H9 (cell line): Measurements from ENCODE around the gene ADGRD1. TPM values are rescaled to one million over a fixed set of nuclear protein-coding genes. Genes with fewer than 3 reads are reported as not detected.

ENCODE experiments used
- DNase-seq: peaks from one replicate; pipeline ENCODE4 v3.0.0-alpha.2; 2017
- H2AFZ ChIP-seq: one replicate; pipeline ENCODE4 v1.6.1; 2013; ENCODE audit warnings: mild to moderate bottlenecking, low read length, control low read depth, moderate library complexity
- H2AK5ac ChIP-seq: 2 replicates; pipeline ENCODE4 v1.6.1; 2013; ENCODE audit warnings: low read length, control low read depth, mixed read lengths; ENCODE audit not compliant: insufficient read length
- H2BK120ac ChIP-seq: one replicate; pipeline ENCODE4 v1.6.1; 2013; ENCODE audit warnings: low read depth, mild to moderate bottlenecking, low read length, control low read depth, inconsistent platforms; ENCODE audit not compliant: poor library complexity, severe bottlenecking
- H2BK12ac ChIP-seq: 2 replicates; pipeline ENCODE4 v1.6.1; 2013; ENCODE audit warnings: low read length, control low read depth, mixed read lengths, low read depth; ENCODE audit not compliant: insufficient read length
- H2BK15ac ChIP-seq: 2 replicates; pipeline ENCODE4 v1.6.1; 2013; ENCODE audit warnings: low read depth, low read length, control low read depth
- H2BK20ac ChIP-seq: one replicate; pipeline ENCODE4 v1.6.1; 2013; ENCODE audit warnings: low read depth, mild to moderate bottlenecking, low read length, control low read depth, inconsistent platforms; ENCODE audit not compliant: poor library complexity, severe bottlenecking
- H2BK5ac ChIP-seq: 2 replicates; pipeline ENCODE4 v1.6.1; 2013; ENCODE audit warnings: low read length, control low read depth, mixed read lengths; ENCODE audit not compliant: insufficient read length
- H3K14ac ChIP-seq: 2 replicates; pipeline ENCODE4 v1.6.1; 2013; ENCODE audit warnings: low read length, control low read depth; ENCODE audit not compliant: insufficient read depth
- H3K18ac ChIP-seq: 2 replicates; pipeline ENCODE4 v1.6.1; 2013; ENCODE audit warnings: low read depth, mild to moderate bottlenecking, mixed read lengths, low read length, control low read depth; ENCODE audit not compliant: insufficient read length
- H3K23ac ChIP-seq: 2 replicates; pipeline ENCODE4 v1.6.1; 2013; ENCODE audit warnings: low read length, control low read depth, mixed read lengths, low read depth; ENCODE audit not compliant: insufficient read length
- H3K23me2 ChIP-seq: 2 replicates; pipeline ENCODE4 v1.6.1; 2013; ENCODE audit warnings: low read depth, mild to moderate bottlenecking, mixed read lengths, low read length, control low read depth; ENCODE audit not compliant: insufficient read length, poor library complexity, severe bottlenecking
- H3K27ac ChIP-seq: 2 replicates; pipeline ENCODE4 v1.5.1; 2013; ENCODE audit warnings: low read length, control low read depth, mixed read lengths, low read depth; ENCODE audit not compliant: insufficient read length
- H3K27me3 ChIP-seq: 2 replicates; pipeline ENCODE4 v1.6.1; 2013; ENCODE audit warnings: low read length, control low read depth, inconsistent platforms; ENCODE audit not compliant: insufficient read depth
- H3K4ac ChIP-seq: 2 replicates; pipeline ENCODE4 v1.6.1; 2013; ENCODE audit warnings: low read depth, mild to moderate bottlenecking, control low read depth, inconsistent platforms, low read length, moderate library complexity
- H3K4me1 ChIP-seq: 2 replicates; pipeline ENCODE4 v1.6.1; 2013; ENCODE audit warnings: low read length, control low read depth, inconsistent platforms; ENCODE audit not compliant: insufficient read depth
- H3K4me2 ChIP-seq: 2 replicates; pipeline ENCODE4 v1.6.1; 2013; ENCODE audit warnings: low read length, control low read depth, mixed read lengths; ENCODE audit not compliant: insufficient read length, insufficient read depth
- H3K56ac ChIP-seq: 2 replicates; pipeline ENCODE4 v1.6.1; 2013; ENCODE audit warnings: low read depth, mild to moderate bottlenecking, mixed read lengths, low read length, control low read depth; ENCODE audit not compliant: insufficient read length
- H3K79me1 ChIP-seq: 2 replicates; pipeline ENCODE4 v1.6.1; 2013; ENCODE audit warnings: low read depth, mild to moderate bottlenecking, moderate library complexity, low read length, control low read depth, inconsistent platforms; ENCODE audit not compliant: insufficient read depth, poor library complexity, severe bottlenecking
- H3K79me2 ChIP-seq: 2 replicates; pipeline ENCODE4 v1.6.1; 2013; ENCODE audit warnings: low read length, control low read depth, inconsistent platforms; ENCODE audit not compliant: insufficient read depth
- H3K9ac ChIP-seq: 2 replicates; pipeline ENCODE4 v1.6.1; 2013; ENCODE audit warnings: low read length, control low read depth, mixed read lengths; ENCODE audit not compliant: insufficient read length; ENCODE audit errors: extremely low read depth
- H3K9me3 ChIP-seq: one replicate; pipeline ENCODE4 v1.6.1; 2013; ENCODE audit warnings: low read depth, low read length, inconsistent platforms; ENCODE audit not compliant: control insufficient read depth
- H3T11ph ChIP-seq: one replicate; pipeline ENCODE4 v1.6.1; 2013; ENCODE audit warnings: mild to moderate bottlenecking, low read length, control low read depth, inconsistent platforms
- H4K20me1 ChIP-seq: one replicate; pipeline ENCODE4 v1.6.1; 2013; ENCODE audit not compliant: control insufficient read depth, insufficient read length, insufficient read depth
- H4K5ac ChIP-seq: 2 replicates; pipeline ENCODE4 v1.6.1; 2013; ENCODE audit warnings: low read depth, mild to moderate bottlenecking, mixed read lengths, low read length, control low read depth; ENCODE audit not compliant: insufficient read length
- H4K8ac ChIP-seq: replicated peaks from 2 replicates; pipeline ENCODE4 v1.6.1; 2013; ENCODE audit warnings: low read length, control low read depth, mixed read lengths, low read depth; ENCODE audit not compliant: insufficient read length
- H4K91ac ChIP-seq: 2 replicates; pipeline ENCODE4 v1.6.1; 2013; ENCODE audit warnings: low read depth, mild to moderate bottlenecking, moderate library complexity, mixed read lengths, low read length, control low read depth; ENCODE audit not compliant: insufficient read length
- H3K27ac Mint-ChIP-seq, 3 experiments: 2 replicates in 2 of 3; 3 replicates in 1 of 3; pipeline ENCODE4 v1.8.0; 2020 to 2021; ENCODE audit warnings: mixed read lengths in 3 of 3, mild to moderate bottlenecking in 1 of 3, moderate library complexity in 1 of 3
- H3K27me3 Mint-ChIP-seq: 2 replicates; pipeline ENCODE4 v1.8.0; 2021; ENCODE audit warnings: low read depth, mild to moderate bottlenecking, moderate library complexity, mixed read lengths
- H3K36me3 Mint-ChIP-seq, 3 experiments: 2 replicates in 2 of 3; 3 replicates in 1 of 3; pipeline ENCODE4 v1.8.0; 2020 to 2021; ENCODE audit warnings: low read depth in 3 of 3, mixed read lengths in 3 of 3; ENCODE audit not compliant: insufficient read depth in 1 of 3
- H3K4me1 Mint-ChIP-seq, 2 experiments: 2 replicates each; pipeline ENCODE4 v1.8.0; 2020; ENCODE audit warnings: mixed read lengths in 2 of 2
- H3K4me3 Mint-ChIP-seq, 2 experiments: 2 replicates in 1 of 2; 3 replicates in 1 of 2; pipeline ENCODE4 v1.8.0; 2020 to 2021; ENCODE audit warnings: mild to moderate bottlenecking in 2 of 2, mixed read lengths in 2 of 2, moderate library complexity in 1 of 2
- H3K9me3 Mint-ChIP-seq, 2 experiments: 2 replicates in 1 of 2; 3 replicates in 1 of 2; pipeline ENCODE4 v1.8.0; 2020; ENCODE audit warnings: mild to moderate bottlenecking in 2 of 2, mixed read lengths in 2 of 2, moderate library complexity in 1 of 2
- CTCF ChIP-seq: fragments of 200-600 bp; sonication (generic); conservative IDR thresholded peaks from 3 replicates; pipeline ENCODE4 v1.8.0; 2021; ENCODE audit warnings: antibody characterized with exemption, mild to moderate bottlenecking
- WGBS: extraction: QIAGEN DNeasy Blood & Tissue Kit; methylation state at CpG from one replicate; pipeline ENCODE4 v1.1.7; 2013; ENCODE audit warnings: missing lambda C conversion rate, low lambda C conversion rate, mixed read lengths; ENCODE audit not compliant: insufficient read length; ENCODE audit errors: extremely low coverage; 5-methylcytosine and 5-hydroxymethylcytosine counted together
- total RNA-seq: library from RNA; stranded (reverse); gene quantifications from 2 replicates; pipeline ENCODE4 v1.2.1, GENCODE V29; 2021

The ADGRD1 gene
- total RNA-seq, 1 experiment from 2014 or later: 0.52 TPM

DNA sequence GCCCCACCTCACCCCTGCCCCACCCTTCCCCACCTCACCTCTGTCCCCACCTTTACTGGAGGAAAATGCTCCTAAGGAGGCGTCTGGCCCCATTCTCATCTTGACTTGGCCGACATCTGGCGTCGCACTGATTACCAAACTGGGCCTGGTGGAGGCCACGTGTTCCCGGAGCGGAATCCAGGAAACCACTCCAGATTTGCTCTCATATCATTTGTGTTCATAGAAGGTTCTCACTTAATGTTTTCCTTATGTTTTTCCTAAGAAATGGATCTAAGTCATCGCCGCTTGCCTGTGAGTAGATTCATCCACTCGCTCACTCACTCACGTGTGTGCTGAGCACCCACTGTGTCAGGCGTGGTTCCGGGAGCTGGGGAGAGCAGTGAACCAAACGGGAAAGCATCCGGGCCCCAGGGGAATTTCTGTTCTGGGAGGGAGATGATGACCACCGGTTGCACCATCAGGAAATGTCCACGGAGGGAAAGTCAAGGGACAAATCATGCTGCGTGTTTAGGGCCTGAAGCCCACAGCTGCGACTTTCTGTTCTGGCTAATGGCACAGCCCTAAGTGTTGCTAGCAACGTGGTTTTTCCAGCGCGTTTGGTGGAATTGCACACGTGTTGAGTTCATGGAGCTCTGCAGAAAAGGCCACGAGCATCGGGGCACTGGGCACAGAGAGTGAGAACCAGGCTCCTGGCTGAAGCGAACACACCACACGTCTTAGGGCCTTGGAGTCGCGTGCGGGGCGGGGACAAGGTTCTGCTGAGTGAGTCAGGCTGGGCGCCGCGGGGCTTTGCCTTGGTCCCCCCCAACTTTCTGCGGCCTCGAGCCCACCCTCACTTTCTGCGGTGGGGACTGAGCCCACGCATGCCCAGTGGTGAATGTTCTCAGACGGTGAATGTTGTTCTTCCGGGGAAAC lies 57.7 kb downstream of the ADGRD1 start:
- DNase-seq: no peak
- peaks cover 2 to 6% of the 10 kb centered on the region in 2 experiments; a peak in 2 of 4 replicates for H3K4me1 Mint-ChIP-seq
- Histone ChIP-seq H2AFZ (no peak overlapping the region), H3K79me2 (no peaks in the 10 kb centered on the region), H2BK120ac (no peak overlapping the region), H4K91ac (no peak overlapping the region), H3K23me2 (no peaks in the 10 kb centered on the region), H3K56ac (no peak overlapping the region), H4K20me1 (no peaks in the 10 kb centered on the region), H3K9me3 (no peaks in the 10 kb centered on the region), H2BK5ac (no peak overlapping the region), H3K4me2 (no peak overlapping the region), H3K14ac (no peak overlapping the region), H3K9ac (no peak overlapping the region), H4K5ac (no peak overlapping the region), H3K27me3 (no peaks in the 10 kb centered on the region; the same call in 1 of the 2 replicates), H2BK15ac (no peak overlapping the region), H2BK20ac (no peak overlapping the region), H3K4me1 (no peaks in the 10 kb centered on the region), H3K79me1 (no peaks in the 10 kb centered on the region), H3K23ac (no peak overlapping the region), H4K8ac (no peak overlapping the region), H2BK12ac (no peak overlapping the region), H3K4ac (no peak overlapping the region), H2AK5ac (no peak overlapping the region), H3T11ph (no peak overlapping the region), H3K27ac (no peak overlapping the region), H3K18ac (no peak overlapping the region)
- H3K36me3 Mint-ChIP-seq: no peaks in the 10 kb centered on the region; a peak in 1 of 7 replicates
- no CpG with 5 or more reads among the region's 40 CpGs for WGBS
- H3K27me3 Mint-ChIP-seq: peaks cover 19% of the 10 kb centered on the region
- H3K27ac Mint-ChIP-seq: no peak overlapping the region; a peak in 1 of 7 replicates
- no peak for TF ChIP-seq CTCF
- no peak overlapping the region for H3K4me3 Mint-ChIP-seq
- peaks cover 0 to 2% of the 10 kb centered on the region in 2 experiments; a peak in 1 of 5 replicates for H3K9me3 Mint-ChIP-seq
